BJ (cell line): ENCODE results near the gene OR6J1. TPM values are rescaled to one million over a fixed set of nuclear protein-coding genes. Genes with fewer than 3 reads are reported as not detected.

Source experiments
- CTCF ChIA-PET: fragments of 350-600 bp; formaldehyde crosslinking; extraction: SDS; loops from one replicate; lab custom pipeline; 2021; ENCODE audit warnings: antibody characterized with exemption, inconsistent platforms; lab: Yijun Ruan, JAX
- POLR2A ChIA-PET: fragments of 300-600 bp; sonication (Branson Sonifier 250); formaldehyde crosslinking; extraction: SDS; loops from one replicate; lab custom pipeline; 2021; ENCODE audit warnings: antibody characterized with exemption; lab: Charles Lee
- DNase-seq: peaks from one replicate; pipeline ENCODE4 v3.0.0-alpha.2; 2011; ENCODE audit warnings: low read depth
- H3K27me3 ChIP-seq: 2 replicates; pipeline ENCODE4 v1.6.0; 2011; ENCODE audit warnings: low read length; ENCODE audit not compliant: control insufficient read depth, insufficient read depth
- H3K36me3 ChIP-seq: 2 replicates; pipeline ENCODE4 v1.5.1; 2011; ENCODE audit warnings: low read length; ENCODE audit not compliant: control insufficient read depth, insufficient read depth
- H3K4me3 ChIP-seq: 2 replicates; pipeline ENCODE4 v1.5.1; 2011; ENCODE audit warnings: low read depth, mild to moderate bottlenecking, control low read depth, low read length
- polyA plus RNA-seq: library from polyadenylated mRNA; depleted of rRNA; stranded (reverse); fragments of >200 nt; gene quantifications from 2 replicates; pipeline ENCODE4 v1.2.3, GENCODE V29; 2011
- TF ChIP-seq, protein P1 (sequence below): IDR thresholded peaks from 2 replicates; pipeline ENCODE4 v1.5.1; 2011; ENCODE audit warnings: low read depth, mild to moderate bottlenecking, control low read depth, inconsistent platforms, low read length, moderate library complexity; ENCODE audit not compliant: insufficient read depth

The OR6J1 gene
- polyA plus RNA-seq, 1 experiment, result not detected

GRCh38 chr14:22668417-22668816 lies 24.3 kb upstream of the OR6J1 start:
- TF ChIP-seq, protein P1, sequence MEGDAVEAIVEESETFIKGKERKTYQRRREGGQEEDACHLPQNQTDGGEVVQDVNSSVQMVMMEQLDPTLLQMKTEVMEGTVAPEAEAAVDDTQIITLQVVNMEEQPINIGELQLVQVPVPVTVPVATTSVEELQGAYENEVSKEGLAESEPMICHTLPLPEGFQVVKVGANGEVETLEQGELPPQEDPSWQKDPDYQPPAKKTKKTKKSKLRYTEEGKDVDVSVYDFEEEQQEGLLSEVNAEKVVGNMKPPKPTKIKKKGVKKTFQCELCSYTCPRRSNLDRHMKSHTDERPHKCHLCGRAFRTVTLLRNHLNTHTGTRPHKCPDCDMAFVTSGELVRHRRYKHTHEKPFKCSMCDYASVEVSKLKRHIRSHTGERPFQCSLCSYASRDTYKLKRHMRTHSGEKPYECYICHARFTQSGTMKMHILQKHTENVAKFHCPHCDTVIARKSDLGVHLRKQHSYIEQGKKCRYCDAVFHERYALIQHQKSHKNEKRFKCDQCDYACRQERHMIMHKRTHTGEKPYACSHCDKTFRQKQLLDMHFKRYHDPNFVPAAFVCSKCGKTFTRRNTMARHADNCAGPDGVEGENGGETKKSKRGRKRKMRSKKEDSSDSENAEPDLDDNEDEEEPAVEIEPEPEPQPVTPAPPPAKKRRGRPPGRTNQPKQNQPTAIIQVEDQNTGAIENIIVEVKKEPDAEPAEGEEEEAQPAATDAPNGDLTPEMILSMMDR, result no peak
- DNase-seq, result no peak
- Histone ChIP-seq H3K4me3 (no peak overlapping the region), H3K27me3 (no peaks in the 10 kb centered on the region), H3K36me3 (no peaks in the 10 kb centered on the region)
- CTCF ChIA-PET, result interaction anchor here (1.0 to 2.8 kb wide), 4 partner anchors 11 to 98 kb away, joined by 4 to 9 read pairs (median 4); no protein-coding TSS in a partner anchor
- POLR2A ChIA-PET, result interaction anchor here (0.6 kb wide), 1 partner anchor 500 kb away, joined by 3 read pairs; no protein-coding TSS in a partner anchor

DNA sequence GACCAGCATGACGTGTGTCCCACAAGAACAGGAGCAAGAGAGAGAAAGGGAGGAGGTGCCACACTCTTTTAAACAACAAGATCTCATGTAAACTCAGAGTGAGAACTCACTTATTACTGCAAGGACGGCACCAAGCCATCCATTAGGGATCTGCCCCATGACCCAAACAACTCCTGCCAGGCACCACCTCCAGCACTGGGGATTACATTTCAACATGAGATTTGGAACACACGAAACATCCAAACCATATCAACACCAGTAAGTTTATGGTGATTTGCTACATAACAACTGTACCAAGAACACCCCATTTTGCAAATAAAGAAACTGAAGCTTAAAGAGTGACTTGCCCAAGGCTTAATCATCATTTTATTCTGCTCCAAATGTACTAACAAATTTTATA lies 23.7 kb upstream of the OR6J1 start:
- no peak overlapping the region for H3K4me3 ChIP-seq
- ChIA-PET POLR2A (interaction anchor here (0.6 kb wide), 1 partner anchor 500 kb away, joined by 3 read pairs; no protein-coding TSS in a partner anchor), CTCF (interaction anchor here (1.2 to 2.8 kb wide), 3 partner anchors 15 to 97 kb away, joined by 4 to 9 read pairs (median 5); no protein-coding TSS in a partner anchor)
- TF ChIP-seq, protein P1, result no peak
- DNase-seq, result no peak
- H3K36me3 ChIP-seq, result no peaks in the 10 kb centered on the region
- H3K27me3 ChIP-seq, result no peaks in the 10 kb centered on the region

- POLR2A ChIA-PET, result no interaction called here
- TF ChIP-seq, protein P1, result no peak
- DNase-seq, result no peak
- CTCF ChIA-PET, result interaction anchor here (1.4 to 1.7 kb wide), 2 partner anchors 96 to 234 kb away, joined by 4 to 6 read pairs; no protein-coding TSS in a partner anchor
- Histone ChIP-seq H3K27me3 (no peaks in the 10 kb centered on the region), H3K4me3 (no peak overlapping the region), H3K36me3 (no peaks in the 10 kb centered on the region)
Measured at GRCh38 chr14:22666203-22666893, 22.2 kb upstream of the OR6J1 start.

DNA sequence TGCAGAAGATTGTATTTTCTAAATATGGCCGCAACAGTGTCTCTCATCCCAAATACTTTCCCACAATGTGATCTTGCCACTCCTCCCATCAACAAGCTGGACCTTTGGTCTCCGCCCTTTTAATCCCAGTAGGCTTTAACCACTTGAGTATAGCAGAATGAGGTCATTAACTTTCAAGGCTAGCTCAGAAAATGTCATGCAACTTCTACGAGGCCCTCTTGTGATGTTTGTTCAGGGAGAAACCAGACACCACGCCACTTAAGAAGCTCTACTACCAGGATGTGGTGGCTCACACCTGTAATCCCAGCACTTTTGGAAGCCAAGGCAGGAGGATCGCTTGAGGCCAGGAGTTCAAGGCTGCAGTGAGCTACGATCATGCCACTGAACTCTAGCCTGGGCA lies 20.1 kb upstream of the OR6J1 start:
- Histone ChIP-seq H3K27me3 (no peaks in the 10 kb centered on the region), H3K36me3 (no peaks in the 10 kb centered on the region), H3K4me3 (no peak overlapping the region)
- DNase-seq, result no peak
- POLR2A ChIA-PET, result no interaction called here
- CTCF ChIA-PET, result interaction anchor here (0.5 to 1.3 kb wide), 2 partner anchors 11 to 83 kb away, joined by 3 to 6 read pairs; no protein-coding TSS in a partner anchor
- TF ChIP-seq, protein P1, result no peak

DNA sequence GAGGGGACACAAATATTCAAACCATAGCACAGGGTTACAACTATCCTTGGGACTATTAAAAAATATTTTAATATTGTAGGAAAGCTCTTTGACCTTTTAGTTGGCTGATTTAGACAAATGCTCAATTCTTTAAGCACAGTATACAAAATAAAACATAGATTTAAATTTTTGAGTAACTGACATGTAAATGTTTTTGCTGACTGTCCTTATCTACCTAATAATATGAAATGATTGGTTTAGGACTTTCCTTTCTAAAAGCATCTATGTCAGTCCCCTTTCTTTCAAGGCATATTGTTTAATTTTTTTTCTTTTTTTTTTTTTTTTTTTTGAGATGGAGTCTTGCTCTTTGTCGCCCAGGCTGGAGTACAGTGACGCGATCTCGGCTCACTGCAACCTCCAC lies 16.5 kb upstream of the OR6J1 start:
- TF ChIP-seq, protein P1, result no peak
- CTCF ChIA-PET, result interaction anchor here (1.3 to 6.5 kb wide), 4 partner anchors 90 to 194 kb away, joined by 3 to 69 read pairs (median 24); no protein-coding TSS in a partner anchor
- Histone ChIP-seq H3K27me3 (no peaks in the 10 kb centered on the region), H3K36me3 (no peaks in the 10 kb centered on the region), H3K4me3 (no peak overlapping the region)
- DNase-seq, result no peak
- POLR2A ChIA-PET, result no interaction called here
